Activated CD8-positive, alpha-beta memory T cell treated with anti-CD3 and anti-CD28 coated beads for 48 hours (primary cell): Measurements from ENCODE around the gene FOXM1.

Source experiments
- DNase-seq, 3 experiments: peaks; one replicate each; pipeline ENCODE4 v3.0.0-alpha.2; 2020; ENCODE audit warnings: low read depth in 2 of 3, low spot score in 2 of 3

FOXM1 gene

GRCh38 chr12:2877047-2877952 lies at the start of gene FOXM1, which contains the start of gene RHNO1:
FOXM1 (minus strand) TSS chr12:2877174; CDS start chr12:2874478, 2,696 bp downstream.
RHNO1 (plus strand) TSS chr12:2877223; CDS start chr12:2885367, 8,144 bp downstream.
- peak; percentile 74 to 82 (median 76) for DNase-seq

GRCh38 chr12:2925322-2925995 lies 48.5 kb upstream of the FOXM1 start:
- no peak for DNase-seq

- DNase-seq, result no peak
These were observed 47.0 kb upstream of the FOXM1 start for GRCh38 chr12:2924019-2924418.

- no peak for DNase-seq
These were observed 46.1 kb upstream of the FOXM1 start for GRCh38 chr12:2923057-2923456.

GRCh38 chr12:2922329-2922728 lies 45.4 kb upstream of the FOXM1 start:
- DNase-seq, result no peak

GRCh38 chr12:2919249-2919648 lies 42.3 kb upstream of the FOXM1 start:
- no peak for DNase-seq

- no peak for DNase-seq
These were observed 35.2 kb upstream of the FOXM1 start for GRCh38 chr12:2912216-2912575.

GRCh38 chr12:2904260-2904659 lies 27.3 kb upstream of the FOXM1 start:
- no peak for DNase-seq

GRCh38 chr12:2902272-2902880 lies 25.4 kb upstream of the FOXM1 start:
- DNase-seq, result no peak

GRCh38 chr12:2900642-2901041 lies 23.7 kb upstream of the FOXM1 start:
- no peak for DNase-seq

GRCh38 chr12:2897418-2897817 lies 20.4 kb upstream of the FOXM1 start:
- no peak for DNase-seq

- DNase-seq, result no peak
These were observed 18.5 kb upstream of the FOXM1 start for GRCh38 chr12:2895511-2895910.

GRCh38 chr12:2895051-2895451 lies 18.1 kb upstream of the FOXM1 start:
- DNase-seq, result no peak

- DNase-seq, result no peak
These were observed 16.0 kb upstream of the FOXM1 start for GRCh38 chr12:2893007-2893406.

- DNase-seq, result no peak
These were observed 15.3 kb upstream of the FOXM1 start for GRCh38 chr12:2892246-2892645.

- DNase-seq, result no peak
These were observed 14.5 kb upstream of the FOXM1 start for GRCh38 chr12:2891240-2892053.

GRCh38 chr12:2890388-2891239 lies 13.6 kb upstream of the FOXM1 start, which contains the start of gene TULP3:
TULP3 (plus strand) TSS chr12:2890891; CDS start chr12:2890948, 57 bp downstream.
- peak; percentile 93 to 94 (median 94) for DNase-seq

- DNase-seq, result no peak
These were observed 13.0 kb upstream of the FOXM1 start for GRCh38 chr12:2890001-2890387.

- DNase-seq, result no peak
These were observed 9.9 kb upstream of the FOXM1 start for GRCh38 chr12:2886768-2887450.
